H9 (cell line): Measurements from ENCODE around the gene TAOK1. TPM values are rescaled to one million over a fixed set of nuclear protein-coding genes. Genes with fewer than 3 reads are reported as not detected.

ENCODE experiments used
- DNase-seq: peaks from one replicate; pipeline ENCODE4 v3.0.0-alpha.2; 2017
- H2AFZ ChIP-seq: one replicate; pipeline ENCODE4 v1.6.1; 2013; ENCODE audit warnings: mild to moderate bottlenecking, low read length, control low read depth, moderate library complexity
- H2AK5ac ChIP-seq: 2 replicates; pipeline ENCODE4 v1.6.1; 2013; ENCODE audit warnings: low read length, control low read depth, mixed read lengths; ENCODE audit not compliant: insufficient read length
- H2BK120ac ChIP-seq: one replicate; pipeline ENCODE4 v1.6.1; 2013; ENCODE audit warnings: low read depth, mild to moderate bottlenecking, low read length, control low read depth, inconsistent platforms; ENCODE audit not compliant: poor library complexity, severe bottlenecking
- H2BK12ac ChIP-seq: 2 replicates; pipeline ENCODE4 v1.6.1; 2013; ENCODE audit warnings: low read length, control low read depth, mixed read lengths, low read depth; ENCODE audit not compliant: insufficient read length
- H2BK15ac ChIP-seq: 2 replicates; pipeline ENCODE4 v1.6.1; 2013; ENCODE audit warnings: low read depth, low read length, control low read depth
- H2BK20ac ChIP-seq: one replicate; pipeline ENCODE4 v1.6.1; 2013; ENCODE audit warnings: low read depth, mild to moderate bottlenecking, low read length, control low read depth, inconsistent platforms; ENCODE audit not compliant: poor library complexity, severe bottlenecking
- H2BK5ac ChIP-seq: 2 replicates; pipeline ENCODE4 v1.6.1; 2013; ENCODE audit warnings: low read length, control low read depth, mixed read lengths; ENCODE audit not compliant: insufficient read length
- H3K14ac ChIP-seq: 2 replicates; pipeline ENCODE4 v1.6.1; 2013; ENCODE audit warnings: low read length, control low read depth; ENCODE audit not compliant: insufficient read depth
- H3K18ac ChIP-seq: 2 replicates; pipeline ENCODE4 v1.6.1; 2013; ENCODE audit warnings: low read depth, mild to moderate bottlenecking, mixed read lengths, low read length, control low read depth; ENCODE audit not compliant: insufficient read length
- H3K23ac ChIP-seq: 2 replicates; pipeline ENCODE4 v1.6.1; 2013; ENCODE audit warnings: low read length, control low read depth, mixed read lengths, low read depth; ENCODE audit not compliant: insufficient read length
- H3K23me2 ChIP-seq: 2 replicates; pipeline ENCODE4 v1.6.1; 2013; ENCODE audit warnings: low read depth, mild to moderate bottlenecking, mixed read lengths, low read length, control low read depth; ENCODE audit not compliant: insufficient read length, poor library complexity, severe bottlenecking
- H3K27ac ChIP-seq: 2 replicates; pipeline ENCODE4 v1.5.1; 2013; ENCODE audit warnings: low read length, control low read depth, mixed read lengths, low read depth; ENCODE audit not compliant: insufficient read length
- H3K27me3 ChIP-seq: 2 replicates; pipeline ENCODE4 v1.6.1; 2013; ENCODE audit warnings: low read length, control low read depth, inconsistent platforms; ENCODE audit not compliant: insufficient read depth
- H3K4ac ChIP-seq: 2 replicates; pipeline ENCODE4 v1.6.1; 2013; ENCODE audit warnings: low read depth, mild to moderate bottlenecking, control low read depth, inconsistent platforms, low read length, moderate library complexity
- H3K4me1 ChIP-seq: 2 replicates; pipeline ENCODE4 v1.6.1; 2013; ENCODE audit warnings: low read length, control low read depth, inconsistent platforms; ENCODE audit not compliant: insufficient read depth
- H3K4me2 ChIP-seq: 2 replicates; pipeline ENCODE4 v1.6.1; 2013; ENCODE audit warnings: low read length, control low read depth, mixed read lengths; ENCODE audit not compliant: insufficient read length, insufficient read depth
- H3K56ac ChIP-seq: 2 replicates; pipeline ENCODE4 v1.6.1; 2013; ENCODE audit warnings: low read depth, mild to moderate bottlenecking, mixed read lengths, low read length, control low read depth; ENCODE audit not compliant: insufficient read length
- H3K79me1 ChIP-seq: 2 replicates; pipeline ENCODE4 v1.6.1; 2013; ENCODE audit warnings: low read depth, mild to moderate bottlenecking, moderate library complexity, low read length, control low read depth, inconsistent platforms; ENCODE audit not compliant: insufficient read depth, poor library complexity, severe bottlenecking
- H3K79me2 ChIP-seq: 2 replicates; pipeline ENCODE4 v1.6.1; 2013; ENCODE audit warnings: low read length, control low read depth, inconsistent platforms; ENCODE audit not compliant: insufficient read depth
- H3K9ac ChIP-seq: 2 replicates; pipeline ENCODE4 v1.6.1; 2013; ENCODE audit warnings: low read length, control low read depth, mixed read lengths; ENCODE audit not compliant: insufficient read length; ENCODE audit errors: extremely low read depth
- H3K9me3 ChIP-seq: one replicate; pipeline ENCODE4 v1.6.1; 2013; ENCODE audit warnings: low read depth, low read length, inconsistent platforms; ENCODE audit not compliant: control insufficient read depth
- H3T11ph ChIP-seq: one replicate; pipeline ENCODE4 v1.6.1; 2013; ENCODE audit warnings: mild to moderate bottlenecking, low read length, control low read depth, inconsistent platforms
- H4K20me1 ChIP-seq: one replicate; pipeline ENCODE4 v1.6.1; 2013; ENCODE audit not compliant: control insufficient read depth, insufficient read length, insufficient read depth
- H4K5ac ChIP-seq: 2 replicates; pipeline ENCODE4 v1.6.1; 2013; ENCODE audit warnings: low read depth, mild to moderate bottlenecking, mixed read lengths, low read length, control low read depth; ENCODE audit not compliant: insufficient read length
- H4K8ac ChIP-seq: replicated peaks from 2 replicates; pipeline ENCODE4 v1.6.1; 2013; ENCODE audit warnings: low read length, control low read depth, mixed read lengths, low read depth; ENCODE audit not compliant: insufficient read length
- H4K91ac ChIP-seq: 2 replicates; pipeline ENCODE4 v1.6.1; 2013; ENCODE audit warnings: low read depth, mild to moderate bottlenecking, moderate library complexity, mixed read lengths, low read length, control low read depth; ENCODE audit not compliant: insufficient read length
- H3K27ac Mint-ChIP-seq, 3 experiments: 2 replicates in 2 of 3; 3 replicates in 1 of 3; pipeline ENCODE4 v1.8.0; 2020 to 2021; ENCODE audit warnings: mixed read lengths in 3 of 3, mild to moderate bottlenecking in 1 of 3, moderate library complexity in 1 of 3
- H3K27me3 Mint-ChIP-seq: 2 replicates; pipeline ENCODE4 v1.8.0; 2021; ENCODE audit warnings: low read depth, mild to moderate bottlenecking, moderate library complexity, mixed read lengths
- H3K36me3 Mint-ChIP-seq, 3 experiments: 2 replicates in 2 of 3; 3 replicates in 1 of 3; pipeline ENCODE4 v1.8.0; 2020 to 2021; ENCODE audit warnings: low read depth in 3 of 3, mixed read lengths in 3 of 3; ENCODE audit not compliant: insufficient read depth in 1 of 3
- H3K4me1 Mint-ChIP-seq, 2 experiments: 2 replicates each; pipeline ENCODE4 v1.8.0; 2020; ENCODE audit warnings: mixed read lengths in 2 of 2
- H3K4me3 Mint-ChIP-seq, 2 experiments: 2 replicates in 1 of 2; 3 replicates in 1 of 2; pipeline ENCODE4 v1.8.0; 2020 to 2021; ENCODE audit warnings: mild to moderate bottlenecking in 2 of 2, mixed read lengths in 2 of 2, moderate library complexity in 1 of 2
- H3K9me3 Mint-ChIP-seq, 2 experiments: 2 replicates in 1 of 2; 3 replicates in 1 of 2; pipeline ENCODE4 v1.8.0; 2020; ENCODE audit warnings: mild to moderate bottlenecking in 2 of 2, mixed read lengths in 2 of 2, moderate library complexity in 1 of 2
- CTCF ChIP-seq: fragments of 200-600 bp; sonication (generic); conservative IDR thresholded peaks from 3 replicates; pipeline ENCODE4 v1.8.0; 2021; ENCODE audit warnings: antibody characterized with exemption, mild to moderate bottlenecking
- WGBS: extraction: QIAGEN DNeasy Blood & Tissue Kit; methylation state at CpG from one replicate; pipeline ENCODE4 v1.1.7; 2013; ENCODE audit warnings: missing lambda C conversion rate, low lambda C conversion rate, mixed read lengths; ENCODE audit not compliant: insufficient read length; ENCODE audit errors: extremely low coverage; 5-methylcytosine and 5-hydroxymethylcytosine counted together
- total RNA-seq: library from RNA; stranded (reverse); gene quantifications from 2 replicates; pipeline ENCODE4 v1.2.1, GENCODE V29; 2021

Gene TAOK1
- total RNA-seq, 1 experiment from 2014 or later, result 93.0 TPM

- Histone ChIP-seq H2BK20ac (no peak overlapping the region), H2BK12ac (no peak overlapping the region), H3K4ac (no peak overlapping the region), H2BK15ac (no peak overlapping the region), H4K8ac (no peak overlapping the region), H3T11ph (no peak overlapping the region), H2AFZ (no peak overlapping the region), H2BK120ac (no peak overlapping the region), H3K23me2 (no peaks in the 10 kb centered on the region), H2AK5ac (no peak overlapping the region), H3K27ac (no peak overlapping the region), H3K79me2 (no peaks in the 10 kb centered on the region), H4K91ac (no peak overlapping the region), H3K4me2 (no peak overlapping the region), H3K23ac (no peak overlapping the region), H3K56ac (no peak overlapping the region), H3K18ac (no peak overlapping the region), H4K20me1 (no peaks in the 10 kb centered on the region), H3K4me1 (no peaks in the 10 kb centered on the region), H3K79me1 (no peaks in the 10 kb centered on the region), H3K9ac (no peak overlapping the region), H3K27me3 (no peaks in the 10 kb centered on the region), H4K5ac (no peak overlapping the region), H3K14ac (no peak overlapping the region), H3K9me3 (no peaks in the 10 kb centered on the region), H2BK5ac (no peak overlapping the region)
- TF ChIP-seq CTCF, result no peak
- no peaks in the 10 kb centered on the region for H3K27me3 Mint-ChIP-seq
- no peak overlapping the region for H3K27ac Mint-ChIP-seq
- no CpG with 5 or more reads among the region's 4 CpGs for WGBS
- no peak for DNase-seq
- no peak overlapping the region for H3K4me3 Mint-ChIP-seq
- no peaks in the 10 kb centered on the region for H3K9me3 Mint-ChIP-seq
- peaks cover 31 to 37% of the 10 kb centered on the region in 2 experiments for H3K4me1 Mint-ChIP-seq
- no peaks in the 10 kb centered on the region for H3K36me3 Mint-ChIP-seq
Observed at GRCh38 chr17:29378500-29378899, 11.7 kb upstream of the TAOK1 start.
